ENCODE results near the gene DHPS.

The DHPS gene

DNA sequence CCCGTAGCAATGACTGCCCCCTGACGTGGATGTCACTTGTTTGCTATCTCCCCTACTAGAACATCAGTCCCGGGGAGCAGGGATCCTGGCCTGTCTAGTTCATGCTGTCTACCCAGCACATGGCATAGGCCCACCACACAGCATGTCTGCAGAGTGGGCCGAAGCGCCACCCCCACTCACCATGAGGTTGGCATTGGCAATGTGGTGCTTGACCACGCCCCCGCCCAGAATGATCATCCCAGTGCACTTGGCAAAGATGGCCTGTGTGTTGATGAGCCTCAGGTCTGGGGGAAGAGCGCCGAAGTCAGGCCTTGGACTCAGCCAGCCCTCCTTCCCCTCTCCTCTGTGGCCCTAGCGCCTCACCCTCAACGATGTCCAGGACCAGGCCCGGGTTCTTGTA, 4.8 kb downstream of the DHPS start:
- no peak for TF ChIP-seq JUND (IDR thresholded peaks at IDR 0.05; ENCODE audit: low read depth)
- in situ Hi-C loops (cut with HindIII; ENCODE audit: low pct_unique_long_range_greater_than_20kb, low sequenced_read_pairs): no loop called here
- DNase-seq (ENCODE audit: low read depth in 1 of 2, low spot score in 1 of 2): no peak

DNA sequence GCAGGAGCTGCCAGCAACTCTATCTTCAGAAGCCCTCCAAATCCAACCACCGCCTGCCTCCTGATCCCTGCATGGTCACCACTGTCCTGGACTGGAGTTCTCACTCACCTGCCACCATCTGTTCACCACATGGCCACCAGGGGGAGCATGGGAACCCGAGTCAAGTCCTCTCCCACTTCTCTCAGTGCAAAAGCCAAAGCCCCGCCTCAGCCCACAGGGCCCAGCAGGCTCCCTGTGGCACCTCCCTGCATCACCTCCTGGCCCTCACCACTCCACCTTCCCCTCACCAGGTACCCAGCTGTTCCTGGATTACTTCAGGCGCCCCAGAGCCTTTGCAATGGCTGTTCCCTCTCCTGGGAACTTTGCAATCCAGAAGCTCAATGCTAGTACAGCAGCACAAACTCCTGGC, 5.3 kb downstream of the DHPS start:
- TF ChIP-seq JUND (IDR thresholded peaks at IDR 0.05; ENCODE audit: low read depth): no peak
- in situ Hi-C loops (cut with HindIII; ENCODE audit: low pct_unique_long_range_greater_than_20kb, low sequenced_read_pairs): no loop called here
- peak; percentile 76 to 86 for DNase-seq (ENCODE audit: low read depth in 1 of 2, low spot score in 1 of 2)

DNA sequence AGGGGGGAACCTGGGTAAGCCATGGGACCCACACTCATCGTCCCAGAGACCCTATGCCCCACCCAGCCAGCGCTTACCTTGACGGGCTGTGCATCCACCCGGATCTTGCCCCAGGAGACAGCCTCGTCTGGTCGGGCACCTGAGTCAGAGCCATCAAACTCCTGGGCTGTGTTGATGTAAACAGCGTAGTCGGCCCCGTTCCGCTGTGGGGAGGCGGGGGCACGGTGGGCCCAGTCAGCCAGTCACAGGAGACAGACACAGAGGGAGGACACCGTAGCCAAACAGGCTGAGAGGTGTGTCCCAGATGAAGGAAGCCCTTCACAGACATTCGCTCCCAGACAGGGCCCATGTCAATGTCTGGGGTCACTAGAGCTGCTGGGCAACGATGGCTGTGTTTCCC, 5.7 kb downstream of the DHPS start:
- DNase-seq (ENCODE audit: low read depth in 1 of 2, low spot score in 1 of 2): no peak
- no peak for TF ChIP-seq JUND (IDR thresholded peaks at IDR 0.05; ENCODE audit: low read depth)
- in situ Hi-C loops (cut with HindIII; ENCODE audit: low pct_unique_long_range_greater_than_20kb, low sequenced_read_pairs): no loop called here

DNA sequence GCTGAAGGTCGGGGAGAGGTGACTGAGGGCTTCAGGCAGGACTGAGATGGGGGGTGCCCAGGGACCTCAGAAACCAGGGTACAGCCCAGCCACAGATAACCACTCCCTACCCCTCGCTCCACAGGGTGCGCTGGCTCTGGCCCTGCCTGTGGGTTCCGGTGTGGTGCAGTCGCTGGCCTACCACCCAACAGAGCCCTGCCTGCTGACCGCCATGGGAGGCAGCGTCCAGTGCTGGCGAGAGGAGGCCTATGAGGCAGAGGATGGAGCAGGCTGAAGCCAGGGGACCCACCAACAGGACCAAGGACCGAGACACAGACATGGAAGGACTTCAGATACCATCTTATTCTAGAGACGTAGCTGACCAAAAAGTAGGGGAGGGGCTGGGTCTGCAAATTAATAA, 6.3 kb downstream of the DHPS start:
- TF ChIP-seq JUND (IDR thresholded peaks at IDR 0.05; ENCODE audit: low read depth): no peak
- DNase-seq (ENCODE audit: low read depth in 1 of 2, low spot score in 1 of 2): no peak
- in situ Hi-C loops (cut with HindIII; ENCODE audit: low pct_unique_long_range_greater_than_20kb, low sequenced_read_pairs): no loop called here

DNA sequence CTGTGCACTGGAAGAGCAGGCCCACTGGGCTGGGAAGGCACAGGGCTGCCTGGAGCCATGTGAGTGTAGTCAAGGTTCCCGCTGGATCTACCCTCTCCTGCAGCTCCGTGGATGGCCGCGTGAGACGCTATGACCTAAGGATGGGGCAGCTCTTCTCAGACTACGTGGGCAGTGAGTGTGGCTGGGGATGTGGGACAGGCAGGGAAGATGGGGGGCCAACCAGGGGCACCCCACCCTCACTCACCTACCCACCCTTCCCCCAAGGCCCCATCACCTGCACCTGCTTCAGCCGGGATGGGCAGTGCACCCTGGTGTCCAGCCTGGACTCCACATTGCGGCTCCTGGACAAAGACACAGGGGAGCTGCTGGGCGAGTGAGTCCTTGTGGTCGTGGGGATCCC, 8.9 kb downstream of the DHPS start:
- DNase-seq (ENCODE audit: low read depth in 1 of 2, low spot score in 1 of 2): no peak
- no peak for TF ChIP-seq JUND (IDR thresholded peaks at IDR 0.05; ENCODE audit: low read depth)
- in situ Hi-C loops (cut with HindIII; ENCODE audit: low pct_unique_long_range_greater_than_20kb, low sequenced_read_pairs): no loop called here

DNA sequence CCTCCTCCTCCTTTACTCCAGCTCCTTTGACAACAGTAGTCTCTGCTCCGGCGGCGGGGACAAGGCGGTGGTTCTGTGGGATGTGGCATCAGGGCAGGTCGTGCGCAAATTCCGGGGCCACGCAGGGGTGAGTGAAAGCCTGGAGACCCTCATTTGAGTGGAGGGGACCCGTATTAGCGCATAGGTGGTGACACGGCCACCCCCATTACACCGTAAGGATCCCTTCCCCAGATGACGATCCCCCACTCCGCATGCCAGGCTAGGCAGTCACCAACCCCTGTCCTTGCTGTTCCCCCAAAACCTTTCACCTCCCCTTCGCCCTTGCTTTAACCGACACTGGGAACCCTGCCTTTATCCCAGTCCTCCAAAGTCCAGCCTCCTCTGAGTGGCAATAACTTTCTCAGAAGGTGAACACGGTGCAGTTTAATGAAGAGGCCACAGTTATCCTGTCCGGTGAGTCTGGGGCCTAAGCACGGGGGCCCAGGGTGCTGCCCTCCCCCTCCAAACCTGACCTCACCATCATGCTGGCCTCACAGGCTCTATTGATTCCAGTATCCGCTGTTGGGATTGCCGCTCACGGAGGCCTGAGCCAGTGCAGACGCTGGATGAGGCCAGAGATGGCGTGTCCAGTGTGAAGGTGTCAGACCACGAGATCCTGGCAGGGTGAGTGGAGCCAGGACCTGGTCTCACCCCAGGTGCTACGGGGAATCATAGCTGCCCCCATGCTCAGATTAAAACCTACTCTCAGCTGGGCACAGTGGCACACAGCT, 11.3 kb downstream of the DHPS start:
- in situ Hi-C loops (cut with HindIII; ENCODE audit: low pct_unique_long_range_greater_than_20kb, low sequenced_read_pairs): no loop called here
- no peak for DNase-seq (ENCODE audit: low read depth in 1 of 2, low spot score in 1 of 2)
- no peak for TF ChIP-seq JUND (IDR thresholded peaks at IDR 0.05; ENCODE audit: low read depth)

DNA sequence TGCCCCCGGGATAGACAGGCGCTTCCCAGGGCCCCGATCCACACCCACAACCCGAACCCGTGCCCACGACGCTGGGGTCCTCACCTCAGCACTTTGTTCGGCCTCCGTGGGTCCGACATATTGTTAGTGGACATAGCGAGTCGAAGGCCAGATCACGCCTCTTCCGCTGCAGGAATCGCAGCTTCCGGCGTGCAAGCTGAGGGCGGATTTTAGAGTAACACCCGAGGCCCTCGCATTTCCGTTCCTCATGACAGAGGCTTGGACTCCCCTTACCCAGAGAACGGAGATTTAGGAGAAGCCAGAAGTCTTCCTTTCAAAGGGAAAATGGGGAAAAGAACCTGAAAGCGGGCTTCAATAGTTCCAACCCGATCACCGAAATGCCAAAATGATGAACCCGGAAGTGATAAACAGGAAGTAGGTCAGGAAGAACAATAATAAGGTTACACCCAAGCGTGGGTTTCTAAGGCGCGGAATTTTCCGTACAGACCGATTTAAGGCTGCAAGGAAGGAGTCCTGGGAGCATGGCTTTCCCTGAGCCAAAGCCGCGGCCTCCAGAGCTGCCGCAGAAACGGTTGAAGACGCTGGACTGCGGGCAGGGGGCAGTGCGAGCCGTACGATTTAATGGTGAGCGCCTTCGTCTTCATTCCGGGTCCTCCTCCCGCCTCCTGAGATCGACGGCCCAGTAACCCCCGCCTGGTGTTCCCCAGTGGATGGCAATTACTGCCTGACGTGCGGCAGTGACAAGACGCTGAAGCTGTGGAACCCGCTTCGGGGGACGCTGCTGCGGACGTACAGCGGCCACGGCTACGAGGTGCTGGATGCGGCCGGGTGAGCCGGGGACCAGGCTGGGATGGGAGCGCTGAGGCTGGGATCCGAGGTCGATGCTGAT, 12.2 kb downstream of the DHPS start:
- DNase-seq (ENCODE audit: low read depth in 1 of 2, low spot score in 1 of 2): peak; percentile 70 to 86
- no peak for TF ChIP-seq JUND (IDR thresholded peaks at IDR 0.05; ENCODE audit: low read depth)
- in situ Hi-C loops (cut with HindIII; ENCODE audit: low pct_unique_long_range_greater_than_20kb, low sequenced_read_pairs): no loop called here

DNA sequence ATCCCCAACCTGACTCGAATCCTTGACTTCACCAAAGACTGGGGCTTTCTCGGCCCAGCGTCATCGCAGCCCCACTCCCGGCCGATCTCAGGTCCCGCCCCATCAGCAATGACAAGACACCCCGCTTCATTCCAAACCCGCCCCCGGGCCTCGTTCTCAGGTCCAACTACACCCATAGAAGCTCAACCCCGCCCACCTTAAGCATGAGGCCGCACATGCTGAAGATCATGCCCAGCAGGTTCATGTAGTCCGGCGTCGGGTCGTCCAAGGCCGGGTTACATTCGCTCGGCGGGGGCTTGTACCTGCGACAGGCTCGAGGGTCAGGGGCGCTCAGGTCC, 12.8 kb downstream of the DHPS start:
- in situ Hi-C loops (cut with HindIII; ENCODE audit: low pct_unique_long_range_greater_than_20kb, low sequenced_read_pairs): no loop called here
- TF ChIP-seq JUND (IDR thresholded peaks at IDR 0.05; ENCODE audit: low read depth): no peak
- peak in 1 of 2 experiments; percentile 71 for DNase-seq (ENCODE audit: low read depth in 1 of 2, low spot score in 1 of 2)

DNA sequence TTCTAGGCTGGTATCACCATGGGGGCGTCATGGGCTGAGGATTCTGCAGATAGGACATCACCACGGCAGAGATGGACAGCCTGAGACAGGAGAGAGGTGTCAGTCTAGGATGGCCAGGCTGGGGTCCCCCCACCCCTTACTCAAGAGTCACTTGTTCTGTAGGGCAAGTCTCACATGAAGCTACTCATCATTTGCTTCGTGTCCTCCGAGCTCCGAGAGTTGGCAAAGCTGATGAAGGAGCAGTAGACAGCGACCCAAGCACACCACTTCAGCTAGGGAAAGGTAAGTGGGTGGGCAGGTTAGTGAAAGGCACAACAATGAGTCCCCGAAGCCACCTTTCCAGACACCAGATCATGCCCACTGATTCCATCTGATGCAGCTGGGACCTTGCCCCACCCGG, 13.3 kb downstream of the DHPS start:
- in situ Hi-C loops (cut with HindIII; ENCODE audit: low pct_unique_long_range_greater_than_20kb, low sequenced_read_pairs): no loop called here
- no peak for TF ChIP-seq JUND (IDR thresholded peaks at IDR 0.05; ENCODE audit: low read depth)
- no peak for DNase-seq (ENCODE audit: low read depth in 1 of 2, low spot score in 1 of 2)

DNA sequence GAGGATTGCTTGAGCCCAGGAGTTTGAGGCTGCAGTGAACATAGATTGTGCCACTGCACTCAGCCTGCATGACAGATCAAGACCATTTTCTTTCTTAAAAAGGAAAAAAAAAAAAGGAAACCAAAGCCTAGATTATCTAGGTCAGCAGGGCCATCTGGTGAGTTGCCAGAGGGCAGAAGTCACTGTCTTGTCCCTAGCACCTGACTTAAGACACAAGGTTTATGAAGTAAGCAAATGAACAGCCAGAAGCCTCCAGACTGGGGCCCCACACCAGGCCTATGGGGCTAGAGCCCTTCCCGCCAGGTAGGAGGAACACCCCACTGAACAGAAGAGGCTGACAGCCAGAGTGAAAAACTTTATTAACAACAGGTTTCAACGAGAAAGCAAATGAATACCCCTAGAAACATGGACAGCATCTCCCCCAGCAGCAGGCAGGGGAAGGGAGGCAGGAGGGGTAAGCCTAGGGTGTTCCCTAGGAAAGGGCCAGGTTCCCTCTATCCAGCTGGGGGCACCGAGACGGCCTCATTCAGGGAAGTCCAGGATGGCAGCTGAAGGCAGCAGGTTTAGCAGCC, 13.9 kb downstream of the DHPS start:
- in situ Hi-C loops (cut with HindIII; ENCODE audit: low pct_unique_long_range_greater_than_20kb, low sequenced_read_pairs): no loop called here
- DNase-seq (ENCODE audit: low read depth in 1 of 2, low spot score in 1 of 2): no peak
- TF ChIP-seq JUND (IDR thresholded peaks at IDR 0.05; ENCODE audit: low read depth): no peak

DNA sequence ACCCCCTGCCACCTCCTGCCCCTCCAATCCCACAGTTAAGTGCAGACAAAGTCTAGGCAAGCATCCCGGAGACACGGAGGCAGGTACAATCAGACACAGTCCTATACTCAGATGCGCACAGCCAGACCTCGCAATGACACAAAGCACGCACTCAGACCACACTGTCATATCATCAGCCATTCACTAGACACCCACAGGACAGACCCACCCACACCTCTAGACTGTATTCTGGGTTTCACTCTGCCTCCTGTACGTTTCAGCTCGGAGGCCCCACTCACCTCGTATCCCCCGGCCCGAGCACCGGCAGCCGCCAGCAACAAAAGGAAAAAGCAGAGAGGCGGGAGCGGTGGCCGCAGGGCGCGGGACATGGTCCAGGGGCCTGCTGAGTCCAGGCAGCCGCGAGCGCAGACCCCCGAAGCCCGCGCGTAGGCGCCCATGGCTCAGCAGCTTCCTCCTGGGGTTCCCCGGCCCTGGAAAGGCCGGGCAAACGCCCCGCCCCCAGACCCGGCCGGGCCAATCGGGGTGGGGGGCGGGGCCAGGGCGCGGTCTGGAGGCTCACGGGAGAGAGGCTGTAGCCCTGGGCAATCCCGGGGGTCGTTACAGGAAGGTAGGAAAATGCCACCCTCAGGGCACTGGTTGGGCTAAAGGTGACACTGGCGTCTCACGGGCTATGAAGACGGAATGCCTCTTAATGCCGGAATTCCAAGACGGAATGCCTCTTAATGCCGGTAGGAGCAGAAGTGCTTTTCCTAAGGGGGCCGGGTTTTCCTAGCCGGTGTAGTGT, 15.2 kb downstream of the DHPS start, which contains the start of the genes MAN2B1 and WDR83:
TSS of gene MAN2B1 (minus strand) at position 478 of the 784 bp plus-strand sequence. CDS start at position 437, 41 bp downstream.
TSS of gene WDR83 (plus strand) at position 543 of the 784 bp plus-strand sequence. CDS start 2,984 bp downstream, outside the sequence.
- peak; percentile 71 to 86 for DNase-seq (ENCODE audit: low read depth in 1 of 2, low spot score in 1 of 2)
- no peak for TF ChIP-seq JUND (IDR thresholded peaks at IDR 0.05; ENCODE audit: low read depth)
- in situ Hi-C loops (cut with HindIII; ENCODE audit: low pct_unique_long_range_greater_than_20kb, low sequenced_read_pairs): no loop called here

DNA sequence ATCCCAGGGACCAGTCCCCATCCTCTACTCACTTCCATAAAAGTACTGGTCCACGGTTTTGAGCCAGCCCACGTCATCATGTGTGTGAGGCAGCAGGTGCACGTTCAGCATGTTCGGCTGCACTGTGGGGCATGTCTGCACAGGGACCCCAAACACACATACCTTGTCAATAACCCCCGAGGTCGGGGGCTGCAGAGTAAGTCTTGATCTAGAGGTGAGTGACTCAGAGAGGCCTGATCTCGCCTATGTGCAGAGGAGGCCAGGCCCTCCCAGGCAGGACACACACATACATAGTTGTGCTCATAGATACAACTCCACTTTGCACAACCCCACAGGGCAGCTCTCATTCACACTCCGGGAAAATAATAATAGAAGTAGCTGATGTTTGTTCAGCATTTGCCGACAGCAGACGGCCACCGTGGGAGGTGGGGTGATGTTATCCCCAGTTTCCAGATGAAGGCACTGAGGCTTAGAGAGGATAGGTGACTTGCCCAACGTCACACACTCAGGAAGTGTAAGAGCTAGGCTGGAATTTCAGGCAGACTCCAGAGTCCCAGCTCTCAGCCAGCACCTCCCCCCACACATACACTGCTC, 15.9 kb downstream of the DHPS start:
- no peak for TF ChIP-seq JUND (IDR thresholded peaks at IDR 0.05; ENCODE audit: low read depth)
- in situ Hi-C loops (cut with HindIII; ENCODE audit: low pct_unique_long_range_greater_than_20kb, low sequenced_read_pairs): no loop called here
- no peak for DNase-seq (ENCODE audit: low read depth in 1 of 2, low spot score in 1 of 2)
